Measurements from ENCODE around the gene KANSL1L. TPM values are rescaled to one million over a fixed set of nuclear protein-coding genes. Genes with fewer than 3 reads are reported as not detected.

KANSL1L gene
- total RNA-seq, 3 donors from 2014 or later = 1.5 to 2.7 (median 2.3) TPM

GRCh38 chr2:210072493-210072892 is 98.7 kb downstream of the KANSL1L start:
- H3K9me3 Mint-ChIP-seq = no peaks in the 10 kb centered on the region

DNA sequence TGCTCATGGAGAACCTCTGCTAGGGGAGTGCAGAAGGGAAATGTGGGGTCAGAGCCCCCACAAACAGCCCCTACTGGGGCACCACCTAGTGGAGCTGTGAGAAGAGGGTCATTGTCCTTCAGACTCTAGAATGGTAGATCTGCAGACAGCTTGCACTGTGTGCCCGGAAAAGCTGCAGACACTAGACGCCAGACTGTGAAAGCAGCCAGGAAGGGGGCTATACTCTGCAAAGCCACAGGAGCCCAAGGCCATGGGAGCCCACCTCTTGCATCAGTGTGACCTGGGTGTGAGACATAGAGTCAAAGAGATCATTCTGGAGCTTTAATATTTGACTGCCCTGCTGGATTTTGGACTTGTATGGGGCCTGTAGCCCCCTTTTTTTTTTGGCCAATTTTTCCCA is 107.9 kb downstream of the KANSL1L start:
- DNase-seq (no peak), ATAC-seq (no peak)
- no peak overlapping the region for H3K4me3 Mint-ChIP-seq
- H3K4me1 Mint-ChIP-seq (ENCODE audit: low read depth) = no peaks in the 10 kb centered on the region
- peaks cover 3% of the 10 kb centered on the region for H3K9me3 Mint-ChIP-seq
- peaks cover 1% of the 10 kb centered on the region for H3K36me3 Mint-ChIP-seq (ENCODE audit: insufficient read depth)
- no peaks in the 10 kb centered on the region for H3K27me3 Mint-ChIP-seq (ENCODE audit: low read depth)

More at GRCh38 chr2:210072493-210072892, 98.7 kb downstream of the KANSL1L start:
- Mint-ChIP-seq H3K4me1 (ENCODE audit: low read depth) (no peaks in the 10 kb centered on the region), H3K36me3 (ENCODE audit: insufficient read depth) (peaks cover 3% of the 10 kb centered on the region), H3K4me3 (no peak overlapping the region), H3K27me3 (ENCODE audit: low read depth) (no peaks in the 10 kb centered on the region)
- ATAC-seq (no peak), DNase-seq (no peak)

DNA sequence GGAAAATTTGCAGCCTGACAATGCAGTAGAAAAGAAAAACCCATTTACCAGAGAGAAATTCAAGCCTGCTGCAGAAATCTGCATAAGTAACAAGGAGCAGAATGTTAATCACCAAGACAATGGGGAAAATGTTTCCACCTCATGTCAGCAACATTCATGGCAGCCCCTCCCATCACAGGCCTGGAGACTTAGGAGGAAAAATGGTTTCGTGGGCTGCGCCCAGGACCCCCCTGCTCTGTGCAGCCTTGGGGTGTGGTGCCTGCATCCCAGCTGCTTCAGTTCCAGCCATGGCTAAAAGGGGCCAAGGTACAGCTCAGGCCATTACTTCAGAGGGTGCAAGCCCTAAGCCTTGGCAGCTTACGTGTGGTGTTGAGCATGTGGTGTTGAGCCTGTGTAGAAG is 115.4 kb downstream of the KANSL1L start:
- Mint-ChIP-seq H3K4me1 (ENCODE audit: low read depth) (no peaks in the 10 kb centered on the region), H3K4me3 (no peak overlapping the region), H3K9me3 (peaks cover 20% of the 10 kb centered on the region), H3K36me3 (ENCODE audit: insufficient read depth) (peaks cover 10% of the 10 kb centered on the region), H3K27me3 (ENCODE audit: low read depth) (no peaks in the 10 kb centered on the region)
- DNase-seq (no peak), ATAC-seq (no peak)

- DNase-seq = no peak
- ATAC-seq = no peak
- Mint-ChIP-seq H3K4me3 (no peak overlapping the region), H3K9me3 (peaks cover 20% of the 10 kb centered on the region), H3K4me1 (ENCODE audit: low read depth) (no peaks in the 10 kb centered on the region), H3K36me3 (ENCODE audit: insufficient read depth) (peaks cover 10% of the 10 kb centered on the region), H3K27me3 (ENCODE audit: low read depth) (no peaks in the 10 kb centered on the region)
Measured at GRCh38 chr2:210054696-210055095, 116.5 kb downstream of the KANSL1L start.

- Mint-ChIP-seq H3K9me3 (peaks cover 18% of the 10 kb centered on the region), H3K36me3 (ENCODE audit: insufficient read depth) (peaks cover 16% of the 10 kb centered on the region), H3K4me3 (no peak overlapping the region), H3K27me3 (ENCODE audit: low read depth) (no peaks in the 10 kb centered on the region), H3K4me1 (ENCODE audit: low read depth) (no peaks in the 10 kb centered on the region)
- DNase-seq = no peak
- ATAC-seq = no peak
Measured at GRCh38 chr2:210050885-210051284, 120.3 kb downstream of the KANSL1L start.

DNA sequence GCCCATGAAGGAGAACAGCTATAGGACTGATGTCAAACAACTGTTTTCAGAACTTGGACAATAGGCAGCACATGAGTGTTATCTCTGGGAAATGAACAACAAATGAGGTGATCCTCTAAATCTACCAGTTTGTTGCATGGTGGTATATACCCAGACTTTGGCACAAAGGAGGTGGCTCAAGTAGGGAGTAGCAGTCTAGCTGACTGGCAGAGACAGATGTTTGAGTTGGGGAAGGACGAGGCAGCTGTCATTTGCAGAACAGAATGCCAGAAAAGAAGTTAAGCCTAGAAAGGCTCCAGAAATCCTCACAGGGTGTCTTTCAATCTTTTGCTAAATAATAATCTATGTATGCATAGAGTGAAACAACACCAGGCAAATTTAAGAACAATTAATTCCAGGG is 121.4 kb downstream of the KANSL1L start:
- ATAC-seq (no peak), DNase-seq (no peak)
- H3K9me3 Mint-ChIP-seq = peaks cover 11% of the 10 kb centered on the region
- peaks cover 9% of the 10 kb centered on the region for H3K36me3 Mint-ChIP-seq (ENCODE audit: insufficient read depth)
- H3K4me1 Mint-ChIP-seq (ENCODE audit: low read depth) = no peaks in the 10 kb centered on the region
- no peaks in the 10 kb centered on the region for H3K27me3 Mint-ChIP-seq (ENCODE audit: low read depth)
- H3K4me3 Mint-ChIP-seq = no peak overlapping the region

DNA sequence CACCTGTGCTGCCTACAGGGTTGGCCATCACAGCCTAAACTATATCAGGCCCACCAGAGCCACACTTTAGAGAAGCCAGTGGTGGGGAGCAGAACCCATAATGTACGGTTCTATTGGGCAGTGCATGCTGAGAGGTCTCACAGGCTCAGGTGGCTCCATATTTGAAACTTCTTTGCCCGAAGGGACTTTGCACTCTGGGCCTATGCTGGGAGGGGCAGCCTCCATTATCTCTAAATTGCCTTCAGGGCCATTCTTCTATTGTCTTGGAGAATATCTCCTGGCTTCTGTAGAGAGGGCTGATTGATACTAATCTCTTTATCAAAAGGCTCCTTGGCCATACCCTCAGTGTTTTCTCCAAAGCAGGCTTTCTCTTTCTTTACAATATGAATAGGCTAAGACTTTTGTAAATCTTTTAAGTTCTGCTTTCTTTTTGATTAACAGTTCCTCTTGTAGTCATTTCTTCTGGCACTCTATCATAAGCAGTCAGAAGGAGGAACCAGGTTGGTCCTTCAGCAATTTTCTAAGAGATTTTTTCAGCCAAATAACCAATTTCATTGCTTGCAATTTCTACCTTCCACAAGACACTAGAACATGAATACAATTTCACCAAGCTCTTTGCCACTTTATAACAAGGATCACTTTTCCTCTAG is 124.2 kb downstream of the KANSL1L start:
- Mint-ChIP-seq H3K36me3 (ENCODE audit: insufficient read depth) (peaks cover 12% of the 10 kb centered on the region), H3K4me1 (ENCODE audit: low read depth) (no peaks in the 10 kb centered on the region), H3K9me3 (peaks cover 6% of the 10 kb centered on the region), H3K27me3 (ENCODE audit: low read depth) (no peaks in the 10 kb centered on the region), H3K4me3 (no peak overlapping the region)
- ATAC-seq (no peak), DNase-seq (no peak)

GRCh38 chr2:210038078-210038477 is 133.1 kb downstream of the KANSL1L start:
- no peak for ATAC-seq
- peaks cover 1% of the 10 kb centered on the region for H3K4me1 Mint-ChIP-seq (ENCODE audit: low read depth)
- no peak for DNase-seq
- H3K4me3 Mint-ChIP-seq = no peak overlapping the region
- peaks cover 11% of the 10 kb centered on the region for H3K36me3 Mint-ChIP-seq (ENCODE audit: insufficient read depth)
- no peaks in the 10 kb centered on the region for H3K27me3 Mint-ChIP-seq (ENCODE audit: low read depth)
- no peaks in the 10 kb centered on the region for H3K9me3 Mint-ChIP-seq

DNA sequence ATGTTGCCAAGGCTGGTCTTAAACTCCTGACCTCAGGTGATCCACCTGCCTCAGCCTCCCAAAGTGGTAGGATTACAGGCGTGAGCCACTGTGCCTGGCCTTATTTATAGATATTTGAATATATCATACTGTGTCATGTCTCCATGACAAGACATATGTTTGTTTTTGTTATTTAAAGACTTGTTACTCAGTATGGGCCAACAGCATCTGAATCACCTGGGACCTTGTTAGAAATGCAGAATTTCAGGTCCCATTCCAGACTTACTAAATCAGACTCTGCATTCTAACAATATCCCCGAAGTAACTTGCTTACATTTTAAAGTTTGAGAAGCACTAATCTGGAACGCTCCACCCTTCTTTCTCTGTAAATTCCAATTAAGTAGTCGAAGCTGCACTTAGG is 135.5 kb downstream of the KANSL1L start:
- Mint-ChIP-seq H3K4me3 (no peak overlapping the region), H3K4me1 (ENCODE audit: low read depth) (peaks cover 1% of the 10 kb centered on the region), H3K27me3 (ENCODE audit: low read depth) (no peaks in the 10 kb centered on the region), H3K36me3 (ENCODE audit: insufficient read depth) (peaks cover 3% of the 10 kb centered on the region), H3K9me3 (no peaks in the 10 kb centered on the region)
- no peak for DNase-seq
- ATAC-seq = no peak

- no peak overlapping the region for H3K4me3 Mint-ChIP-seq
- no peak for ATAC-seq
Measured at GRCh38 chr2:210034087-210034683, 137.0 kb downstream of the KANSL1L start.

DNA sequence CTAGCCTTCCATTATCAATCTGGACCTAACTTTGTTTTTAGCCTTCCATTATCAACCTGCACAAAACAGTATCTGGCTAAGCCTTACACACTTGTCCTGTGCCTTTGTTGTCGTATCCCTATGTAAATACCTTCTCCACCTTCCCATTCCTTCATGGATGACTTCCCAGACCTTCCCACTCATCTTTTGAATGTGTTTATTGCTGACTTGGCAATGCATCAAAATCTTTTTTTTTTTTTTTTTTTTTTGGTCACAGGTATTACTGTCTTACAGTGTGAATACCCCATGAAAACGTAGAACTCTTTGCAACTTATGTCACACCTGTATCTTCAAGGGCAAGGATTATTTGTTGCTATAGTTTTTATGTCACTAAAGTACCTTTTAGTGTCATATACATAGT is 143.0 kb downstream of the KANSL1L start:
- Mint-ChIP-seq H3K36me3 (ENCODE audit: insufficient read depth) (peaks cover 12% of the 10 kb centered on the region), H3K4me3 (no peak overlapping the region), H3K9me3 (no peaks in the 10 kb centered on the region), H3K27me3 (ENCODE audit: low read depth) (no peaks in the 10 kb centered on the region), H3K4me1 (ENCODE audit: low read depth) (no peaks in the 10 kb centered on the region)
- ATAC-seq (no peak), DNase-seq (no peak)

More at GRCh38 chr2:210034087-210034683, 137.0 kb downstream of the KANSL1L start:
- Mint-ChIP-seq H3K36me3 (ENCODE audit: insufficient read depth) (peaks cover 3% of the 10 kb centered on the region), H3K9me3 (no peaks in the 10 kb centered on the region), H3K27me3 (ENCODE audit: low read depth) (no peaks in the 10 kb centered on the region), H3K4me1 (ENCODE audit: low read depth) (peaks cover 1% of the 10 kb centered on the region)
- no peak for DNase-seq

GRCh38 chr2:210027608-210028007 is 143.6 kb downstream of the KANSL1L start:
- H3K27me3 Mint-ChIP-seq (ENCODE audit: low read depth) = no peaks in the 10 kb centered on the region

GRCh38 chr2:210022824-210023223 is 148.4 kb downstream of the KANSL1L start:
- no peaks in the 10 kb centered on the region for H3K27me3 Mint-ChIP-seq (ENCODE audit: low read depth)
- H3K36me3 Mint-ChIP-seq (ENCODE audit: insufficient read depth) = peaks cover 32% of the 10 kb centered on the region
- no peak for DNase-seq
- ATAC-seq = no peak
- H3K4me1 Mint-ChIP-seq (ENCODE audit: low read depth) = peaks cover 2% of the 10 kb centered on the region
- no peaks in the 10 kb centered on the region for H3K9me3 Mint-ChIP-seq
- no peak overlapping the region for H3K4me3 Mint-ChIP-seq

More at GRCh38 chr2:210027608-210028007, 143.6 kb downstream of the KANSL1L start:
- Mint-ChIP-seq H3K36me3 (ENCODE audit: insufficient read depth) (peaks cover 17% of the 10 kb centered on the region), H3K4me1 (ENCODE audit: low read depth) (no peaks in the 10 kb centered on the region), H3K4me3 (no peak overlapping the region), H3K9me3 (no peaks in the 10 kb centered on the region)
- ATAC-seq = no peak
- DNase-seq = no peak

DNA sequence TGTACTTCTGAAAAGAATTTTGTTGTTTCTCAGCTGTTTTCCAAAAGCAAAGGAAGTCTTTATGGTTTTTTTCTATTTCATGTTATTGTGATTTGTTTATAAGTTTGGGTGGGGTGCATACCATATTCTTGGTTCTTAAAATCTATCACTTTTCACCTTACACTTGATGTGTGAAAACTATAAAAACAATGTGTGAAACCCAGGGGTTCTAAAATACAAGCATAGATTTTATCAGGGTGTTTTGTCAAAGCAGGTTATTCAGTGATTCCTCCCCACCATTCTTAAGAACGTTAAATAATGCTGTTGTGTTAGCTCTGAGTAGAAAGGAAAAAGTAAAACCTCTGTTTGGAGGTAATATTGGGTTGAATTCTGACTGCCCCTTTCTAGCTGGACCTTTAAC is 151.1 kb downstream of the KANSL1L start:
- no peak for ATAC-seq
- Mint-ChIP-seq H3K4me3 (no peak overlapping the region), H3K9me3 (no peaks in the 10 kb centered on the region), H3K27me3 (ENCODE audit: low read depth) (no peaks in the 10 kb centered on the region), H3K36me3 (ENCODE audit: insufficient read depth) (peaks cover 41% of the 10 kb centered on the region), H3K4me1 (ENCODE audit: low read depth) (peaks cover 5% of the 10 kb centered on the region)
- DNase-seq = no peak

DNA sequence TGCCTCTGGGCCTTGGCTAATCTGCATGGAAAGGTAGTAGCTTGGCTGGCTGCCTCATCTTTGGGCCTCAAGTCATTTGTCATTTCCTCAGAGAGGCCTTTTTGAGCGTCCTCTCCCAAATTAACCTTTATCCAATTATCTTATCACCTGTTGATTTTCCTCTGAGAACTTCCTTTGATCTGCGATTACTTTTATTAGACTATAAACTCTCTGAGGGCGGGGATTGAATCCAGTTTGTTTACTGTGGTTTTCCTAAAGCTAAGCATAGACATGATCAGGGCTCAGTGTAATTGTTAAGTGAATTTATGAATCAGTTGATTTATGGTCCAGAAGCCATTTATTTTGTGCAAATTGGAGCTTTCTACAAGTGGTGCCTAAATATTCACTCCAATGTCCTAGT is 161.3 kb downstream of the KANSL1L start:
- no peaks in the 10 kb centered on the region for H3K9me3 Mint-ChIP-seq
- ATAC-seq (no peak), DNase-seq (no peak)
- H3K4me1 Mint-ChIP-seq (ENCODE audit: low read depth) = peaks cover 48% of the 10 kb centered on the region
- peaks cover 31% of the 10 kb centered on the region for H3K36me3 Mint-ChIP-seq (ENCODE audit: insufficient read depth)
- no peak overlapping the region for H3K4me3 Mint-ChIP-seq
- H3K27me3 Mint-ChIP-seq (ENCODE audit: low read depth) = no peaks in the 10 kb centered on the region
